Activated CD4-positive, alpha-beta T cell treated with anti-CD3 and anti-CD28 coated beads, Interleukin-2, amount 50 U/mL, for 48 hours (primary cell): ENCODE results near the gene MRPS5.
"Not testable (repeated sequence)": the region's sequence is repeated elsewhere in the genome, so short reads cannot be mapped to it uniquely, and the experiment has no call there.

Experiments
- DNase-seq, 2 experiments: peaks; one replicate each; pipeline ENCODE4 v3.0.0-alpha.2; 2020

Gene MRPS5

DNA sequence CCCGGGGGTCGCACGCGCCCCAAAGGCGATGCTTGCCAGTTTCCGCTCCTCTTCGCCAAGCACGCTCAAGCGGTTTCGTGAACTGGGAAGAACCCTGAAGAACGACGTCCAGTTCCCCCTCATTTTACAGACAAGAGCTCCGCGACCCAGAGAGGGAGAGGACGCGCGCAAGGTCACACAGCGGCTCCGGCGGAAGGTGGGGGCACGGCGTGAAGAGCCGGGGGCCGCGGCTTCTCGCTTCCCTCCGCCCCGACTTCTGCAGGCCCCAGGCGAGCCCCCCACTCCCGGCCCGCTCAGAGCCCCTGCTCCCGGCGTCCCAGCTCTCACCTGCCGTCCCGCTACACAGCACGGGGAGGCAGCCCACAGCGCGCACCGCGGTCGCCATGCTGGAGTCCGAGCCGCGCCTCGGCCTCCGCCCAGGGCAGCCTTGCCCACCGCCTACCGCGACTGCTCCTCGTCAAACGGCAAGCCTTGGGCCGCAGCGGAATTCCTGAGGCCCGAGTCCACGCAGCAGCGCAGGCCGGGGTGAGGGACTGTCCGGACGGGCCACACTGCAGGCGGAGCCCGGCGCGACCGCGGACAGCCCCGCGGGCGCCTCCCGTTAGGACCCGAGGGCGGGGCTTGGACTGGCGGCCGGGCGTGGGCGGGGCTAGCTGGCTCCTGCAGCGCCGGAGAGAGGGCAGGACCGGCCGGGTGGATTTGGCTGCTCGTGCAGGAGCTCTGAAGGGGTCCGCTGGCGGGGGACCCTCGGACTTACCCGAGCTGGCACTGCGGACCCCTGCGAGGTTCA, at the start of gene MRPS5:
MRPS5 (minus strand) TSS at position 402 of the 790 bp plus-strand sequence; CDS start at position 385, 17 bp downstream.
- DNase-seq: peak; percentile 93 to 94

DNA sequence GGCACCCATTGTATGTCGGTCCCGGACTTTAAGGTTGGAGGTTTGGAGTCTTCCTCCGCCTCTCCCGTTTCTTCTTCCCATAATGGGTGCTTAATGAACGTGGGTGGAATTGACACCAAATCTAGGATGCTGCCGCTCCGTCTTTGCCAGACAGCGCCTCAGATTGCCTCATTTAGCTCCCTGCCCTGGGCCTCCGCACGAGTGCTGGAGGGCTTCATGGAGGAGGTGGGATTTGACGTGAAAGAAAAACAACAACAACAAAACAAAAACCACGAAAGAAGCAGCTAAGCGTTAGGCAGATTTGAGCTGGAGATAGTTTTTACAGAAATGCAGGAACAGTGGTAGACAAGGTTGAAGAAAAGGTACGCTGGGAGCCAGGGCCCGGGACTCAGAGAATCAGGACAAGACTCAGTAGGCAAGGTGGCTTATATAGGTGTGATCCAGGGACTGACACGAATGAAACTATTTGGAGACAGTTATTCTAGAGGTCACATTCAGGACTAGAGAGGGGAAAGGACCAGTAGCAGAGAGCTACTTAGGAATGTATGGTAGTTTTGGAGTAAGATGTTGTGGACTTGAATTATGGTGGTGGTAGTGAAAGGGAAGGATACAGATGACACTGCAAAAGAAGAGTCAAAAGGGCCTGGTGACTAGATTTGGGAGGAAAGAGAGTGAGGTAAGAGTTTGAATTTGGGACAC, 44.6 kb upstream of the MRPS5 start:
- no peak for DNase-seq

DNA sequence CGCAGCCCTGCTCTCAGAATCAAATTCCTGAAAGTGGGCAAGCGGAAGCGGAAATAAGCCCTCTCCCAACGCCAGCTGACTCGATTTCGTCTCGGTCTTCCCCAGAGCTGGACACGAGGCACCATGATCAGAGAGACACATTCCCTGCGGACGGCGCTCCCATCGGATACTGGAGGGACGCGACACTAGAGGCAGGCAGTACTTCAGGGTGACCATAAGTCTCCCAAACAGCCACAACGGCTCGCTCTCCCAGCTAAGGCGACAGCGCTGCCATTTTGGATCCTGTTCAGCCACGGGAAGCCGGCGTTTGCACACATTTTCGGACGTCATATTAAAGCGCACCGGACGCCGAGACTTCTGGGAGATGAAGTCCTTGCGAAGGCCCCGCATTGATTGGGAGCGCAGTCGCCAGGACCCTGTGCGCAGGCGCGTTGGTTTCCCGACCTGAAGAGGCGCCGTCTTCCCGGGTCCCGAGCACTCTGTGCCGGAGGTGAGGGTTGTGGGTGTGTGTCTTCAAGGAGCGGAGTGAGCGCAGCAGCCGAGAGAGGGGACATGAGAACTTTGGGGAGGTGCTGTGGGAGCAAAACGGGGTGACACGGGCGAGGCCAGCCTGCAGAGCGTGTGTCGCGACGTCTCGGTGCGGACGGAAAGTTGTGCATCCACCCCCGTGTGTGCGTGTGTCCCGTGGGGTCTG, 43.9 kb upstream of the MRPS5 start, which contains the start of gene ZNF2:
ZNF2 (plus strand) TSS at position 439 of the 694 bp plus-strand sequence. CDS start 10,418 bp downstream, outside the sequence.
- peak; percentile 96 to 97 for DNase-seq

DNA sequence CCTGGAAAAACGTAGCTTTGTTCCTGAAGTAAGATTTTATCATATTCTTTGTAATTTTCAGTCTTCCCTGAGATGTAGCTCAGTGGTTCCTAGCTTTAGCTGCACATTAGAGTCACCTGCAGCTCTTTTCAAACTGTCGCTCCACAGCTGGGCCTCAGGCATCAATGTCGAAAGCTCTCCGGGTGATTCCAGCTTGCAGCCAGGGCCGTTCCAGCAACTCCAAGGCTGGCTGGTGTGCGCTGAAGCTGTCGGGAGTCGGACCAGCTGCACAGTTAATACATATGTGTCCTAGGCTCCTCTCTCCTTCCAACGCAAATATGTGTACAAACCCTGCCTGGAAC, 43.4 kb upstream of the MRPS5 start:
- DNase-seq: no peak

DNA sequence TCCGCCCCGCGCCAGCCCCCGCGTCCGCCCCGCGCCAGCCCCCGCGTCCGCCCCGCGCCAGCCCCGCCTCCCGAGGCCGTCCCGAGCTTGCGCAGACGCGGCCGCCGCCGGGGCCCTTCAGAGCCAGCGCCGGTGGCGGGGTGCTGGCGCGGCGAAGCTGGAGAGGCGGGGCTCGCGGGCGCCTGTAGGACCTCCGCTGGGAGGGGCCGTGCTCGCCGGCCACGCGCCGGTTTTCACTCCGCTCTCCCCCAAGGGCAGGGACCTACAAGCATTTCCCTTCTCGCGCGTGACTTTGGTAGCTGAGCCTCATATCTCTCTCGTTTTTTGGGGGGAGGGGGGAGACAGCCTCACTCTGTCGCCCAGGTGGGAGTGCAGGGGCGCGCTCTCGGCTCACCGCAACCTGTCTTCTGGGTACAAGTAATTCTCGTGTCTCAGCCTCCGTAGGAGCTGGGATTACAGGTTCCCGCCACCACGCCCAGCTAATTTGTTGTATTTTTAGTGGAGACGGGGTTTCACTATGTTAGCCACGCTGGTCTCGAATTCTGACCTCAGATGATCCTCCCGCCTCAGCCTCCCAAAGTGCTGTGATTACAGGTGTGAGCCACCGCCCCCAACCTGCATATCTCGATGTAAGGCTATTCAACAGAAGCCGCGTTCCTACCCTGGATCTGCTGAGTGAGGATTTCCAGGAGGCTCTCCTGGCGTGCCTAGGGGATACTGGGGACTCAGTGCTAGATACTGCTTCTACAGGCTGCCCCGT, 38.3 kb upstream of the MRPS5 start, which contains the start of gene ZNF514:
ZNF514 (minus strand) TSS at position 159 of the 760 bp plus-strand sequence. CDS start 6,595 bp downstream, outside the sequence.
- DNase-seq: peak; percentile 70 to 77

DNA sequence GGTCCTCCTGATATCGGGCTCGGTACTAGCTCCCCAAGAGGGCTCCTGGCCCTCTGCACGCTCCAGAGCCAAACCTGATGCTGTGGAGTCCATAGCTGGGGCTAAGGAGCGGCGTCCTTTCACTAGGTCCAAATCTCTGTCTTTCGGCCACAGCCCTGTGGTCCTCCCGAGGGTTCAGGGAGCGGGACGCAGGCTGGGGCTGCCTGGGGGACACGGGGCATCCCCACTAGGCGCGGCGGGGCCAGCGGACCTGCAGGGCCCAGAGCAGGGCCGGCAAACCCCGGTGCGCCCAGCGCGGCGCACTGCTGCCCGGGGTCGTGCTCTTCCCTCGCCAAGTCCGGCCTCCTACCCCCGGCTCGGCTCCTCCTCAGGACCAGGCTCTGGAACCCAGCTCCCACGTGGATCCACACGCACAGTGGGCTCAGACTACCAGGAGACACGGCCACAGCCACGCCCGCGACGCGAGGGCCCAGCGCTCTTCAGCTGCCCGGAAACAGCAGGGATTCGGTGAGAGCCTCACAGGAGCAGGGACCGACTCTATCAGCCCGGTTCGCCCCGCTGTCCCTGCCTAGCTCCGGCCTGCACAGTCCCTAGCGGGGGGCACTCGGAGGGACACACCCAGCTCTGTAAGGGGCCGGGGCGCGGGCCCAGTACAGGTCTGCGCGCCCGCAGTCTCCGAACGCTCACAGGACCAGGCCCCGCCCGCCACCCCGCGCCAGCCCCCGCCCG, 37.4 kb upstream of the MRPS5 start:
- peak; percentile 30 to 42 for DNase-seq

DNA sequence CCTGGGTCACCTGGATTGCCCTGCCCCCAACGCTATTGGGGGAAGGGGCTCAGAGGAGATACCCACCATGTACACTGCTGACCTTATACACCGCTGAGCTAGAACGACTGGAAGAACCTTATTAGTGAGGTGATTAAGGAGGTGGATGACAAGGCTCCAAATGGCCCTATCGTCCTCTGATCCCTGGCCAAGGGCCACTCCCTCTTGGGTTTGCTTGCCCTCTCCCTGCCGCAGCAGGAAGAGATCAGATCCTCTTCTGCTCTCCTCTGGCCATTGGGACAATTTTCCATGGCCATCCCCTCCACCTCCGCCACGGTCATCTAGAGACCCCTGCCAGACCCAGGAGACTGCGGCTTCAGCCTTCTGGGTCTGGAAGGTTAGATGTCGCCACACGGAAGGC, 36.8 kb upstream of the MRPS5 start:
- DNase-seq: no peak

DNA sequence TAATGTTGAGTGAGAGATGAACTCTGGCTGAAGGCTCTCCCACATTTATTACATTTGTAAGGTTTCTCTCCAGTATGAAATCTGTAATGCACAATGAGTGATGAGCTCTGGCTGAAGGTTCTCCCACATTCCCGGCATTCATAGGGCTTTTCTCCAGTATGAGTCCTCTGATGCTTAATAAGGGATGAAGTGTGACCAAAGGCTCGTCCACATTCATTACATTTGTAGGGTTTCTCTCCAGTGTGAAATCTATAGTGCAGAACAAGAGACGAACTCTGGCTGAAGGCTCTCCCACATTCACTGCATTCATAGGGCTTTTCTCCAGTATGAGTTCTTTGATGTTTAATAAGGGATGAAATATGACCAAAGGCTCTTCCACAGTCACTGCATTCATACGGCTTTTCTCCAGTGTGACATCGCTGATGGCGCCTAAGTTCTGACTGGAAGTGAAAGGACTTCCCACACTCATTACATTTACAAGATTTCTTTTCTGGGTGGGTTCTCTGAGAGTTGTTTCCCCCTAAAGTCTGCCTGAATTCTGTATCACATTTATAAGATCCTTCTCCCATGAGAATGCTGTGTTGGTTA, 27.9 kb upstream of the MRPS5 start:
- DNase-seq: no peak

DNA sequence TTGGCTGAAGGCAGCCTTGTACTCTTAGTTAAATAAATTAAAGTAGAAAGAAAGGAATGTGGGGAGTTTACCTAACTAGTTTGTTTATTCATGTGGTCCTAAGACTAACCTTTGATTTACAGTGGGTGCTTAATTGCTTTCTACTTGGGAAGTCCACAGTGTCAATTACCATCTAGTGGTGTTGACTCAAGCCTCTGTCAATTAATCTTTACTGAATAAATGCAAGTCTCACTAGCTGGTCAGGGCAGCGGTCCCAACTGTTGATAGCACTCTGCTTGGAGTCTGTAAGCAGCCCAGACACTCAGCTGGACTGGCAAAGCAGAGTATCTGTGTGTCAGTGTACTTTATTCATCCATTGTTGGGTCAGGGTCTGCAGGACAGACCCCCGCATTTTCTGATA, 22.2 kb upstream of the MRPS5 start:
- DNase-seq: no peak

DNA sequence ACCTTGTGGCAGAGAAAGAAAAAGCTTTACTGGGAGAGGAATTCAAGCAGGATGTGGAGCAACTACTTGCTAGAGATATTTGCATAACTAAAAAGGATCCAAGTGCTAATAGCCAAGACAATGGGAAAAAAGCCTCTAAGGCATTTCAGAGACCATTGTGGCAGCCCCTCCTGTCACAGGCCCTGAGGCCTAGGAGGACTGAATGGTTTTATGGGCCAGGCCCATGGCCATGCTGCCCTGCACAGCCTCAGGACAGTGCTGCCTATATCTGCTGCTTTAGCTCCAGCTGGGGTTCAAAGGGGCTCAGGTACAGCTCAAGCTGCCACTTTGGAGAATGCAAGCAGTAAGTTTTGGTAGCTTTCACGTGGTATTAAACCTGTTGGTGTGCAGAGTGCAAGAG, 17.1 kb upstream of the MRPS5 start:
- no peak for DNase-seq

DNA sequence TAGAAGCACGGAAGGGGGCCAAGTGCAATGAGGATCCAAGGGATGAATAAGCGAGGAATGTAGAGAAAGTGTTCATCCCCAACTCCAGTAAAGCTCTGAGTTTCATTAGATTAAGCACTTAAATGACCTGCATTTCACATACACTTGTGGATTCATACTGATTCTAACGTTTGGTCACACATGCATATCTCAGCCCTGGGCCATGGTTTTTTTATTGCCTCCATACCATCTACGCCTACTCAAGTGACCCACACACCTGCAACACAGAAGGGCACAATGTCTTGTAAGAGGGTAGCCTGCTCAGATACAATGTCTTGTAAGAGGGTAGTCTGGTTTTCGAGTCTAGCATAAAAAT, 566 bp upstream of the MRPS5 start:
- no peak for DNase-seq

DNA sequence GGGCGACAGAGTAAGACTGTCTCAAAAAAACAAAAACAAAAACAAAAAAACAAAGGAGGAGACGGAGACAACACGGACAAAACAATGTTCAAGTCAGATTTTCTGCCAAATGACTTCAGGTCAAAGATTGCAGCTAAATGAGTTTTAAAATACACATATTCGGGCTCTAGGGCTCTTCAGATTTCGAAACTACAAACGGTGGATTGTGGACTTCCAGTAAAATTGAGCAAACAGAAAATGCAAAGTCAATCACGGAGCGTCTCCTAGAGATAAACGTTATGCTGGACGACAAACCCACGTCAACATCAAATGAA, 558 bp downstream of the MRPS5 start:
- no peak for DNase-seq

DNA sequence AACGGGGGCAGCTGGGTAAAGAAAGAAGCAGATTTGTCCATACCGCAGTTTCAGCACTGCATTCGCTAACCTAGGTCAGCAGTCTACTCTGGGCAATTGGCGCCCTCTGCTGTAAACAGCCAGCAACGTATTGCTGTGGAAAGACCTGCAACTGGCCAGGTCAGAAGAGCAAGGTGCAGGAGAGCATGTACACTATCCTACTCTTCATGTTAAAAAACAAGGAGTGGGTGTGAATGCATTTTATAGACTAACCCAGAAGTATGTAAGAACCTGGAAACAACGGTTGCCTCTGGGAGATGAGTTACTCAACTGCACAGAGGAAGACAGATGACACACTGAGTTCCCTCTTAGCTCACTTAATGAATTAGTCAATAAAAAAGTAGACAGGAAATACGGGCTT, 6.2 kb downstream of the MRPS5 start:
- peak; percentile 76 to 78 for DNase-seq

DNA sequence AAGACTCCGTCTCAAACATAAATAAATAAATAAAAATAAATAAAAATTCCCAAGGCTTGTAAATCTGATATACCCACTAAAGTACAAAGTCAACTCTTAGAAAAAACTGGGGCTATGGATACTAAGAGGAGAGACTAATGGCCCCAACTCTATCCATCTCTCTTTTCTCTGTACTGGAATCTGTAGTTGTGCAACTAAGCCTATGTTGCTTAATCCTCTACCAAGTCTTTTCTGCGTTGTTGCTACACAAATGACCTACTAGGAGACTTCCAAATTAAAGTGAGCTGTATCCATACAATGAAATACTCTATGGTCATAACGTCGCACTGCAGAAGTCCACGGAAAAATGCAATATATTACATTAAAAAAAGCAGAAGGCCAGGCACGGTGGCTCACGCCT, 8.1 kb downstream of the MRPS5 start:
- DNase-seq: no peak

DNA sequence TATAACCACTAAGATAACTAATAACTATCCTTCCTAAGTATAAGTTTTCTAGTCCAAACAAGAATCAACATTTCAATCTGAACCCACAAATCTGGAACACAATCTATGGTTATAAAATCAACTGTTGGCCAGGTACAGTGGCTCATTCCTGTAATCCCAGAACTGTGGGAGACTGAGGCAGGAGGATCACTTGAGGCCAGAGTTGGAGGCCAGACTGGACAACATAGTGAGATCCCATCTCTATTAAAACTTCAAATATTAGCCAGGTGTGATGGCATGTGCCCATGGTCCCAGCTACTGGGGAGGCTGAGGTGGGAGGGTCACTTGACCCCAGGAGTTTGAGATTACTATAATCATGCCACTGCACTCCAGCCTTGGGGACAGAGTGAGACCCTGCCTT, 11.2 kb downstream of the MRPS5 start:
- DNase-seq: no peak

DNA sequence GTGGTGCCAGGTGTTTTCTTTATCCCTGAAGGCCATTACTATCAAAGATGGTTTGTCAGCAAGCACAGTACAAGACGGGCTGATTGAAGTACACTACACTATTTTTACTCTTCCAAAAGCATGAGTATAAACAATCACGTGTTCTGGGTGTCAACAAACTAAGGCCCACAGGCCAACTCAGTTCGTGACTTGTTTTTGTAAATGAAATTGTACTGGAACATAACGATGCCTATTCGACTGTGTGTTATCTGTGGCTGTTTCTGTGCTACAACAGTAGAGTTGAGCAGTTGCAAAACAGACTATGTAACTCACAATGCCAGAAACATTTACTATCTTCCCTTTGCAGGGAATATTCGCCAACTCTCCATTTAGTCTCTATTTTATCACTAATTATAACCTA, 12.3 kb downstream of the MRPS5 start:
- DNase-seq: no peak

DNA sequence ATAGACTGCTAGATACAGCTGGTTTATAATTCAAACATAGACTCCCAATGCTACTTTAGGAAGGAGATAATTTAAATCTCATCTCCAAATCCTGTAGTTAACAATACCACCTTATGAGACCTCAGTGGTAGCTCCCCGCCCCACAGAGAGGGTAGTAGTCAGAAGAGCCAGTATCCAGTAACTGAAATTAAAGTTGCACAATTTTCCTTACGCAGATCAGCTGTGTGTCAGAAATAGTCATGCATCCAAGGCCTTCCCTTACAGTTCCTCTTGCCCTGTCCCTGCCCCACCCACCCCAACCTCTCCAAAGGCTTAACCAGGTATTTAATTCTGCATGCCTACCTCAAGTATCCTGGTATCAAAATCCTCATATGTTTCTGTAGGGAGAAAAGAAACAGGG, 15.5 kb downstream of the MRPS5 start:
- DNase-seq: no peak

DNA sequence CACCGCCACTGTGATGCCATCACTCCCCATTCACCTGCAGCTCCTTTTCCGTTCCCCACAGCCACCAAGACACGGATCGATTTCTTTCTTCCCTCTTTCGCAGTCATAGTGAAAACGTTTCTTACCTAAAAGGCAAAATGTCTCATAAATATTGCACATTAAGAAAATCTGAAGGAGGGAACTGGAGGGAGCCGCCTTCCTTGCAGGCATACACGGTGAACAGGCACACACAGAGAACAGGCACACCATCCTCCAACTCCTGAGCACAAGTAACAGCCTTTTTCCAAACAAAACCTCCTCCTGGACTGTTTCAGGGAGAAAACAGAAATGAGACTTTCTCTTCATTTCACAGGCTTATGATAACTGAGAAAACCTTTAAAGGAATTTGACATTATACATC, 17.0 kb downstream of the MRPS5 start:
- DNase-seq: no peak

DNA sequence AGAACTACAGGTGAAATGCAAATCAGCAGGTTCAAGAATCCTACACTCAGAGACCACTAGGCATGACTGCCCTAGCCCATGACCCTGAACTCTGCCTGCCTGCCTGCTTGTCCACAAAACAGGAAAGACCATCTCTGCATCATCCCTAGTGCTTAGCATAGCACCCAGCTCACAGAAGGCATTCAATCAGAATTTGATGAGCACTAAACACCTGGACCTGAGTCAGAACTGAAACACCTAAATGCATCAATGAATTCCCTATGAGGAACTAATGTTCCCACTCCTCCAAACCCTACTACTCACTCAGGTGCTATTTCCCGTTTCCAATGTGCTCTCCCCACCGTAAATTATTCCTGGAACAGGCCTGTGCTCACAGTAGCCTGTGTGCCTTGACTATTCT, 21.7 kb downstream of the MRPS5 start:
- DNase-seq: no peak

DNA sequence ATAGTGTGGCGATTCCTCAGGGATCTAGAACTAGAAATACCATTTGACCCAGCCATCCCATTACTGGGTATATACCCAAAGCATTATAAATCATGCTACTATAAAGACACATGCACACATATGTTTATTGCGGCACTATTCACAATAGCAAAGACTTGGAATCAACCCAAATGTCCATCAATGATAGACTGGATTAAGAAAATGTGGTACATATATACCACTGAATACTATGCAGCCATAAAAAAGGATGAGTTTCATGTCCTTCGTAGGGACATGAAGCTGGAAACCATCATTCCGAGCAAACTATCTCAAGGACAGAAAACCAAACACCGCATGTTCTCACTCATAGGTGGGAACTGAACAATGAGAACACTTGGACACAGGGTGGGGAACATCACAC, 23.3 kb downstream of the MRPS5 start:
- DNase-seq: not testable (repeated sequence)

DNA sequence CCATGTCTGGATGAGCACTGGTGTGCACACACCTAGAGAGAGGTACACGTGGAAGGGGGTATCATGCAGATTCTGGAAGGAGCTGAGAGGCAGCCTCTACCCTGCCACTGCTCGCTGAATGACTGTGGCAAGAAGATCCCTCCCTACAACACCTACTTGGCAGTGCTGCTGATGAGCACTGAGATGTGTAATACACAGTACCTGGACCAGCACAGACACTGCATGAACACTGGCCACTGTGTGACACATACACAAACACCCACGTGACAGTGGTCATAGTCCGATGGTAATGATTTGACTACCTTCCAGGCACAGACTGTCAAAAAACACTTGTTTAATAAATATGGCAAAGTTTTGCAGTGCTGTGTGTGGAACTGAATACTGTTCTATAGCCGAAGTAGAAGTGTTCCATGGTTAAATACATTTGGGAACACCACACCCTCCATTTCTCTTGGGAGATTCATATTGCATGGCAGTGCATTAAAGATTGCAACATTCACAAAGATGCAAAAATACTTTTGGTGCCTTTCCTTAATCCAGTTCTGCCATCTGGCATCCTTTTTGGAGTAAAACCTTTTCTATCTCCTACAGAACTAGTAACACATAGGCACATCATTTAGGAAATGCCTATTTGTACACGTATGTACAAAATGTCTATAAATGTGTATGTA, 29.6 kb downstream of the MRPS5 start:
- DNase-seq: no peak

DNA sequence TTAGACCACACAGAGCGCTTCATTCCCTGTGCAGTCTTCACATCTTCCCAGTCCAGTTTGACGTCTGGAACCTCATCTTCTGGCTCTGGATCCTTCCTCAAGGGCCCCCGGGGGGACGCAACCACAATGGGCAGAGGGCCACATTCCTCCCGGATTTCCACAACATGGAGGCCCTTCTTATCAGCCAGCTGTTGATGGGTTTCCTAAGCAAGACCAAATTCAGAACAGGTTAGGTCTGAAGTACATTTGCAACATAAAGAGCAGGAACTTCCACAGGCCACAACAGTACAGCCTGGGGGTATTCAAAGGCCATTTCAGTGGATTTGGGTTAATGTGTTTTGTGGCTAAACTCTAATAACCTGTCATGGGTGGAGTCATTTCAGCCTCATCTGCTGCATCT, 34.2 kb downstream of the MRPS5 start:
- DNase-seq: no peak
